ENCODE data around the gene SLC2A5. TPM values are rescaled to one million over a fixed set of nuclear protein-coding genes. Genes with fewer than 3 reads are reported as not detected.

The SLC2A5 gene
- not detected in 2 replicates for total RNA-seq (2021)
- Bru-seq, nascent RNA: percentile 11 among the genes with signal in this experiment
- BruChase-seq, experiment 1, labeled RNA remaining after a 2-hour chase: percentile 8 among the genes with signal in this experiment
- BruChase-seq, experiment 2, labeled RNA remaining after a 6-hour chase: percentile 12 among the genes with signal in this experiment
- long read RNA-seq: 0 reads

DNA sequence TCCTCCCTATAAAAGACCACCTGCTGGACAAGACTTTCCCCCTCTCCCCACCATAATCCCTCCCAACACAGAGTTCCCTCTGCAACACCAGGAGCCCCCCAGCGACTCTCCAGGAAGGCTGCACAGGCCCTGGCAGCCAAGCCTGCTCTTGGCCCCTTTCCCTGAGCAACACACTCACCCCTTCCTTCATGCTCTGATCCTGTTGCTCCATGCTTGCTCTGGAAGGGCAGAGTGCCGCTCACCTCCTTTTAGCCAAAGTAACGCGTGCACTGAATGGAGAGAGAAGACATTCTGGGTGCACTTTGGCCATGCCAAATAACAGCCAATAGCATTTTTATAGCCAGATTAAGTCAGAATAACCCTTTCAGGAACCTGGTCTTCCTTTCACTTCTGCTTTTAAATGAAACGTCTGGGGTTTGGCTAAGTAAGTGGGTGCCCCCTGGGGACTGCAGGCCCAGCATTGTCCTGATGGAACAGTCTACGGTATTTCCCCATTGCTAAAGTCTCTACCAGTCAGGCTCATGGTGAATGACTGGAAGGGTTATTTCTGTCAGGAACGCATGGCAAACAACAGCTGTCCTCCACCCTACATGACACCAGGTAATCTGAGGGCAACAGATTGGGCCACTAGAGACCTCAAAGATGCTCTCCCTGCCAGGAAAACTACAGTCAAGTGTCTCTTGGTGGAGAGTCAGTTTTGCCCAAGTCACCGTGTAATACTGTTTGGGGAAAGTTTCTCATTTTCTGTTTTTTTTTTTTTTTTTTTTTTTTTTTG lies at the start of gene SLC2A5:
Gene SLC2A5, minus strand, starts transcription at position 310 of the 775 bp plus-strand sequence. Its CDS starts 99 bp downstream, at position 211.
- H2AFZ ChIP-seq: no peak within 1 kb of the TSS
- no peak for DNase-seq
- CTCF ChIA-PET: no interaction called here
- intact Hi-C loops (cut with micrococcal nuclease; ENCODE audit: unreplicated experiment): no loop called here
- no peak for TF ChIP-seq EZH2 (IDR thresholded peaks at IDR 0.05; ENCODE audit: low read depth)
- TF ChIP-seq, protein P1, sequence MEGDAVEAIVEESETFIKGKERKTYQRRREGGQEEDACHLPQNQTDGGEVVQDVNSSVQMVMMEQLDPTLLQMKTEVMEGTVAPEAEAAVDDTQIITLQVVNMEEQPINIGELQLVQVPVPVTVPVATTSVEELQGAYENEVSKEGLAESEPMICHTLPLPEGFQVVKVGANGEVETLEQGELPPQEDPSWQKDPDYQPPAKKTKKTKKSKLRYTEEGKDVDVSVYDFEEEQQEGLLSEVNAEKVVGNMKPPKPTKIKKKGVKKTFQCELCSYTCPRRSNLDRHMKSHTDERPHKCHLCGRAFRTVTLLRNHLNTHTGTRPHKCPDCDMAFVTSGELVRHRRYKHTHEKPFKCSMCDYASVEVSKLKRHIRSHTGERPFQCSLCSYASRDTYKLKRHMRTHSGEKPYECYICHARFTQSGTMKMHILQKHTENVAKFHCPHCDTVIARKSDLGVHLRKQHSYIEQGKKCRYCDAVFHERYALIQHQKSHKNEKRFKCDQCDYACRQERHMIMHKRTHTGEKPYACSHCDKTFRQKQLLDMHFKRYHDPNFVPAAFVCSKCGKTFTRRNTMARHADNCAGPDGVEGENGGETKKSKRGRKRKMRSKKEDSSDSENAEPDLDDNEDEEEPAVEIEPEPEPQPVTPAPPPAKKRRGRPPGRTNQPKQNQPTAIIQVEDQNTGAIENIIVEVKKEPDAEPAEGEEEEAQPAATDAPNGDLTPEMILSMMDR (conservative IDR thresholded peaks at IDR 0.05): no peak
- no peak within 1 kb of the TSS for H3K4me2 ChIP-seq
- H3K79me2 ChIP-seq (ENCODE audit: low read depth): no peaks in the 10 kb centered on the region
- H4K20me1 ChIP-seq (ENCODE audit: insufficient read depth): no peaks in the 10 kb centered on the region
- POLR2A ChIA-PET (ENCODE audit: unreplicated experiment): no interaction called here
- H3K4me1 ChIP-seq (replicated peaks; ENCODE audit: insufficient read depth): no peaks in the 10 kb centered on the region
- no peaks in the 10 kb centered on the region for H3K9me3 ChIP-seq (ENCODE audit: insufficient read depth, low read depth)
- no peaks in the 10 kb centered on the region for H3K27me3 ChIP-seq (ENCODE audit: insufficient read depth, low read depth)
- no peak within 1 kb of the TSS for H3K4me3 ChIP-seq
- BruUV-seq (replicated peaks): no TSS peak
- H3K9me2 ChIP-seq (ENCODE audit: insufficient read depth): no peaks in the 10 kb centered on the region
- no peaks in the 10 kb centered on the region for H3K36me3 ChIP-seq (ENCODE audit: low read depth)
- no peak within 1 kb of the TSS for H3K27ac ChIP-seq
- H3F3A ChIP-seq (ENCODE audit: insufficient read depth, low read depth): no peaks in the 10 kb centered on the region

DNA sequence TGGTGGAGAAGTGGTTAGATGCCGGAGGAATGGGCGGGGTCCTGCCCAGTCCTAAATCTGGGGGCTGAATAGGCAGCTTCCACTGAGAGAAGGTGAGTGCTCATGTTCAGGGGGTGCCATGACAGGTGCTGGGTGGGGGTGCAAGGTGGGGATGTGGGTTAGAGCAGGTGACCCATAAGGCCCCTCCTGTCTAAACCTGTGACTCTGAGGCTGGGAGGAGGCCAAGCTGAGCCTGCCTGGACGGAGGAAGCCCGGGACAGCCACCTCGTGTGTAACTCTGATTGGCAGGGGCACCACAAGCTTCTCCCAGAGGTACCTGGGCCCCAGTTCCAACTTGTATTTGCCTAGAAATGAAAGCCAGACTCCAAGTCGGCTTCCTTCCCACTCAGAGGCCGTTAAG lies 48.8 kb upstream of the SLC2A5 start:
- intact Hi-C loops (cut with micrococcal nuclease; ENCODE audit: unreplicated experiment): loop anchor here (10.0 kb wide), 1 partner anchor 337 kb away; no protein-coding TSS in a partner anchor
- H3K9me2 ChIP-seq (ENCODE audit: insufficient read depth): no peaks in the 10 kb centered on the region
- no peak overlapping the region for H3K4me2 ChIP-seq
- H2AFZ ChIP-seq: no peak overlapping the region
- no peaks in the 10 kb centered on the region for H3K36me3 ChIP-seq (ENCODE audit: low read depth)
- H3K4me3 ChIP-seq: no peak overlapping the region
- H4K20me1 ChIP-seq (ENCODE audit: insufficient read depth): no peaks in the 10 kb centered on the region
- no peaks in the 10 kb centered on the region for H3K4me1 ChIP-seq (replicated peaks; ENCODE audit: insufficient read depth)
- H3F3A ChIP-seq (ENCODE audit: insufficient read depth, low read depth): no peaks in the 10 kb centered on the region
- BruUV-seq (replicated peaks): no TSS peak
- no peaks in the 10 kb centered on the region for H3K79me2 ChIP-seq (ENCODE audit: low read depth)
- no peak for DNase-seq
- CTCF ChIA-PET: no interaction called here
- POLR2A ChIA-PET (ENCODE audit: unreplicated experiment): no interaction called here
- no peaks in the 10 kb centered on the region for H3K9me3 ChIP-seq (ENCODE audit: insufficient read depth, low read depth)
- H3K27me3 ChIP-seq (ENCODE audit: insufficient read depth, low read depth): no peaks in the 10 kb centered on the region
- no peak overlapping the region for H3K27ac ChIP-seq
- no peak for TF ChIP-seq EZH2 (IDR thresholded peaks at IDR 0.05; ENCODE audit: low read depth)
- TF ChIP-seq, protein P1 (conservative IDR thresholded peaks at IDR 0.05): no peak

DNA sequence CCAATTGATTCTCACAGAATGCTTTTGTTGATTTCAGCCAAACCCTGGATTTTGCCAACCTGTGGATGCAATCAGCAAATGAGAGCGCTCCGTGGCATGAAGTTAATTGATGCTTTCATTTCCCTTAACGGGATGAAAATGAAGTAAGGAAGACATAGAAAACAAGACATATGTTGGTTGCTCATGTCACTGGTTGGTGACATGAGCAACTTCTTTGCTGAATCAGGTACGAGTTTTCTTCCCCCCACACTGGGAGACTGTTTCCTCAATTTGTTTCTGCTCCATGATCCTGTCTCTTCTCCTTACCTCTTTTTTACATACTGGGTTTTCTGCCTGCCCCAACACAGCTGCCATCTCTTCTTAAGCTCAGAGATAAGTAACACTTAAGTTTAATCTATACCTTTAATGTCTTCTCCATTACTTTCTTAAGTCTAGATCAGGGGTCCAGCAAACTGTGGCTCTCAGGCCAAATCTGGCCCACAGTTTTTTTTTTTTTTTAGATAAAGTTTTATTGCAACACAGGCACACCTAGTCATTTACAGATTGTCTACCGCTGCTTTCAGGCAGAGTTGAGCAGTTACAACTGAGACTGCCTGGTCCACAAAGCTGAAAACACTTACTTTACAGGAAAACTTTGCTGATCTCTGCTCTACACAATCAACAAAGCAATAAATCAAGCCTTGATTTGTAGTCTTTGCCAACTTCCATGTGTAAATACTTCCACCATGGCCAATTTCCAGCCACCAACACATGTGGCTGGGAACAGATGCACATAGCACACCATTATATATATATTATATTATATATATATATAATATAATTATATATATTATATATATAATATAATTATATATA lies 46.1 kb upstream of the SLC2A5 start:
- Histone ChIP-seq H3K79me2 (ENCODE audit: low read depth) (no peaks in the 10 kb centered on the region), H2AFZ (no peak overlapping the region), H3K27ac (no peak overlapping the region), H3K4me2 (no peak overlapping the region), H3F3A (ENCODE audit: insufficient read depth, low read depth) (no peaks in the 10 kb centered on the region), H3K36me3 (ENCODE audit: low read depth) (no peaks in the 10 kb centered on the region), H3K27me3 (ENCODE audit: insufficient read depth, low read depth) (no peaks in the 10 kb centered on the region), H4K20me1 (ENCODE audit: insufficient read depth) (peaks cover 4% of the 10 kb centered on the region; the same call in 1 of the 2 replicates), H3K9me2 (ENCODE audit: insufficient read depth) (no peaks in the 10 kb centered on the region), H3K9me3 (ENCODE audit: insufficient read depth, low read depth) (no peaks in the 10 kb centered on the region), H3K4me3 (no peak overlapping the region), H3K4me1 (replicated peaks; ENCODE audit: insufficient read depth) (no peaks in the 10 kb centered on the region)
- no peak for DNase-seq
- no peak for TF ChIP-seq EZH2 (IDR thresholded peaks at IDR 0.05; ENCODE audit: low read depth)
- TF ChIP-seq, protein P1 (conservative IDR thresholded peaks at IDR 0.05): no peak
- intact Hi-C loops (cut with micrococcal nuclease; ENCODE audit: unreplicated experiment): loop anchor here (10.0 kb wide), 1 partner anchor 339 kb away; no protein-coding TSS in a partner anchor
- no TSS peak for BruUV-seq (replicated peaks)
- ChIA-PET POLR2A (ENCODE audit: unreplicated experiment) (interaction anchor here (0.6 kb wide), 2 partner anchors 48 to 1139 kb away, joined by 5 to 8 read pairs; no protein-coding TSS in a partner anchor), CTCF (interaction anchor here (0.6 kb wide), 1 partner anchor 102 kb away, joined by 5 read pairs; no protein-coding TSS in a partner anchor)

Data from PC-9 (cell line).